Stimulated activated naive CD8-positive, alpha-beta T cell treated with anti-CD3 and anti-CD28 coated beads, Interleukin-15, Interleukin-2, amounts not matched to agents 100 ng/mL and 50 ng/mL, for 24 hours (primary cell): ENCODE results near the gene FAM124A.

Experiments used
- H3K27ac Mint-ChIP-seq: one replicate; pipeline ENCODE4 v1.8.0; 2021; ENCODE audit warnings: mild to moderate bottlenecking, mixed read lengths
- H3K27me3 Mint-ChIP-seq: one replicate; pipeline ENCODE4 v1.8.0; 2021; ENCODE audit warnings: mixed read lengths
- H3K36me3 Mint-ChIP-seq: one replicate; pipeline ENCODE4 v1.8.0; 2021; ENCODE audit warnings: low read depth, mixed read lengths
- H3K4me1 Mint-ChIP-seq: one replicate; pipeline ENCODE4 v1.8.0; 2021; ENCODE audit warnings: low read depth, mixed read lengths
- H3K4me3 Mint-ChIP-seq: one replicate; pipeline ENCODE4 v1.8.0; 2021; ENCODE audit warnings: mild to moderate bottlenecking, mixed read lengths
- H3K9me3 Mint-ChIP-seq: one replicate; pipeline ENCODE4 v1.8.0; 2021; ENCODE audit warnings: mixed read lengths

The FAM124A gene

DNA sequence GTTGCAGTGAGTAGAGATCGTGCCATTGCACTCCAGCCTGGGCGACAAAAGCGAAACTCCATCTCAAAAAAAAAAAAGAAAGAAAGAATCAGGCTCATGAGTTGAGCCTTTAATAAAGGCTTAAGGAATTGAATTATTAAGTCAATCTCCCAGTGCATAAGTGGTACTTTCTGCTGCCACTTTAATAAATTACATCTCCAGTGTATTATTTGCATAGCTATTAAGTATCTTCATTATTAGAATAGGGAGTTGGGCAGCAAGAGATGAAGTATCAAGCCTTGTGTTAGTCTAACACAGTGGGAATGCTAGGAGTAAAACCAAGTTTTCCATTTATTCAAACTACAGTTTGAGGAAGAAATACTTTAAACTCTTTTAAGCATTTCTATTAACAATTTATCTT lies 15.6 kb upstream of the FAM124A start:
- Mint-ChIP-seq H3K27ac (no peak overlapping the region), H3K36me3 (no peaks in the 10 kb centered on the region), H3K4me1 (peaks cover 4% of the 10 kb centered on the region), H3K4me3 (no peak overlapping the region), H3K9me3 (no peaks in the 10 kb centered on the region), H3K27me3 (peaks cover 57% of the 10 kb centered on the region)

DNA sequence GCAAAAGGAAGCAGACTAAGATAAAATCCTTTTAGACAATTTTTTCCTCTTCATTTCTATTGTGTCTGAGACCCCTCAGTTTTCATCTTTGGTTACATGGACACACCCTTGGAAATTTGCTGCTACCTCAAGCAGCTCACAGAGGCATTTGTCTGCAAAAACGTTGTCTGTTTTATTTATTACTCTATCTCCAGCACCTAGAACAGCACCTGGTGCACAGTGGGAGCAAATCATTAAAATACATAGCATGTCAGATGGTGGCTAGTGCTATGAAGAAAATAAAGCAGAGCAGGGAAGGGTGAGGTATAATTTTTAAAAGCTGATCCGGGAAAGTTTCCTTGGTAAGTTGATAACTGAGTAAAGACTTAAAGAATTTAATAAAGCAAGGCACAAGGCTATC lies 14.3 kb upstream of the FAM124A start:
- Mint-ChIP-seq H3K27me3 (peaks cover 67% of the 10 kb centered on the region), H3K36me3 (no peaks in the 10 kb centered on the region), H3K27ac (no peak overlapping the region), H3K4me1 (peaks cover under 1% of the 10 kb centered on the region), H3K9me3 (no peaks in the 10 kb centered on the region), H3K4me3 (no peak overlapping the region)

- H3K4me3 Mint-ChIP-seq: no peak overlapping the region
- no peaks in the 10 kb centered on the region for H3K36me3 Mint-ChIP-seq
- no peak overlapping the region for H3K27ac Mint-ChIP-seq
- H3K9me3 Mint-ChIP-seq: no peaks in the 10 kb centered on the region
- no peaks in the 10 kb centered on the region for H3K4me1 Mint-ChIP-seq
- peaks cover 70% of the 10 kb centered on the region for H3K27me3 Mint-ChIP-seq
Measured at GRCh38 chr13:51208716-51209115, 13.5 kb upstream of the FAM124A start.

DNA sequence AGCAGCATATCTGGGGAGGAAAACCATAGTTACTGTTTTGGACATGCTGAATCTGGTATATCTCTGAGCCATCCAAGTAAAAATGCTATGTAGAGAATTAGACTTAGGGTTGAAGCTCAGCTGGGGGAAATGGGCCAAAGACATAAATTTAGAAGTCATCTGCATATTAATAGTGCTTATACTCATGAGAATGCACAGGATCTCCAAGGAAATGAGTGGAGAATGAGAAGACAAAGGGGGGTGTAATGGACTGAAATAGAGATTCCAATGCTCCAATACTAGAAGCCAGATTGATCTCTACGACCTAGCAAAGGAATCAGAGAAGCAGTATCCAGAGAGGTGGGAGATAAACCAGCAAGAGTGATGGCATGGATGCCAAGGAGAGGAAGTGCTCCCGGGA lies 10.3 kb upstream of the FAM124A start:
- H3K36me3 Mint-ChIP-seq: no peaks in the 10 kb centered on the region
- no peak overlapping the region for H3K4me3 Mint-ChIP-seq
- peaks cover 74% of the 10 kb centered on the region for H3K27me3 Mint-ChIP-seq
- no peak overlapping the region for H3K27ac Mint-ChIP-seq
- no peaks in the 10 kb centered on the region for H3K9me3 Mint-ChIP-seq
- H3K4me1 Mint-ChIP-seq: no peaks in the 10 kb centered on the region

- H3K9me3 Mint-ChIP-seq: no peaks in the 10 kb centered on the region
- no peak overlapping the region for H3K4me3 Mint-ChIP-seq
- peaks cover 78% of the 10 kb centered on the region for H3K27me3 Mint-ChIP-seq
- no peaks in the 10 kb centered on the region for H3K36me3 Mint-ChIP-seq
- H3K27ac Mint-ChIP-seq: no peak overlapping the region
- no peaks in the 10 kb centered on the region for H3K4me1 Mint-ChIP-seq
Measured at GRCh38 chr13:51212758-51213157, 9.4 kb upstream of the FAM124A start.

GRCh38 chr13:51213173-51213728 lies 8.9 kb upstream of the FAM124A start:
- H3K27ac Mint-ChIP-seq: no peak overlapping the region
- peaks cover 73% of the 10 kb centered on the region for H3K27me3 Mint-ChIP-seq
- no peaks in the 10 kb centered on the region for H3K36me3 Mint-ChIP-seq
- H3K9me3 Mint-ChIP-seq: no peaks in the 10 kb centered on the region
- H3K4me3 Mint-ChIP-seq: no peak overlapping the region
- H3K4me1 Mint-ChIP-seq: no peaks in the 10 kb centered on the region

DNA sequence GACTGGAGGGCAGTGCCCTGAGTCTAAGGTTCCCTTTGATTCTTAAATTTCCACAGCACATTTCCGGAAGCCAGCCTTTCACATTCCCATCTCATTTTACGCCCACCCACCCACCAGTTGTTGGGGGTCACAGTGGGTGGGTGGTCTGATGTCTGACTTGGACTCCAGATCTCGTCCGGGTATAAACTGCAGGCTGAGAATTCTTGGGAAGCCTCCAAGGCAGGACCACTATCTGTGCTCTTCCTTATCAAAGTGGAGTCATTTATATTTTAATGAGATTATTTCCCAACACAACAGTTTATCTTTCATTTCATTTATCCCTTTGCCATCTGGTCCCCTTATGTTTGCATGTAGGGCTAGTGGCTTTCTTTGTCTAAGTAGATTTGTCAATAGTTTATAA lies 3.6 kb upstream of the FAM124A start:
- H3K27ac Mint-ChIP-seq: no peak overlapping the region
- no peaks in the 10 kb centered on the region for H3K36me3 Mint-ChIP-seq
- H3K9me3 Mint-ChIP-seq: no peaks in the 10 kb centered on the region
- no peak overlapping the region for H3K4me3 Mint-ChIP-seq
- peaks cover 6% of the 10 kb centered on the region for H3K4me1 Mint-ChIP-seq
- H3K27me3 Mint-ChIP-seq: peaks cover 58% of the 10 kb centered on the region

- Mint-ChIP-seq H3K27ac (no peak overlapping the region), H3K9me3 (no peaks in the 10 kb centered on the region), H3K36me3 (no peaks in the 10 kb centered on the region), H3K27me3 (peaks cover 60% of the 10 kb centered on the region), H3K4me3 (no peak overlapping the region), H3K4me1 (peaks cover 6% of the 10 kb centered on the region)
Measured at GRCh38 chr13:51220706-51221105, 1.5 kb upstream of the FAM124A start.

DNA sequence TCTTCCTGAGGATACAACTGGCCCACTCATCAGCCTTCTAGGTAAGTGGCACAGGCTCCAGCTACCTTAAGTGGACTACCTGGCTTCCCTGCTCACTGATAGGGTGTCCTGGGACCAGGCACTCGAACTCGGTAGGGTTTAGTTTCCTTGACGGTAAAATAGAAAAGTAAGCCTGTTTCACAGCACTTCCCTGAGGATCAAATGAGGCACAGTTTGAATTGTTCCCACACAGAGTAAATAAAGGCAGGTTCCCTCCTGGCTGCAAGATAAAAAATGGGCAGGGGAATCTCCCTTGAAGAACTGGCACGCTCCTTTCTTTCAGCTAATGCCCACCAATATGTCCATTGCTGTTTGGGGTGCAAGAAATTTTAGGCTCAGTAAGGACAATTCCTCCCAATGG lies 1.1 kb upstream of the FAM124A start:
- Mint-ChIP-seq H3K27me3 (peaks cover 59% of the 10 kb centered on the region), H3K4me3 (peak overlapping the region; percentile 72), H3K36me3 (no peaks in the 10 kb centered on the region), H3K4me1 (peaks cover 6% of the 10 kb centered on the region), H3K27ac (no peak overlapping the region), H3K9me3 (no peaks in the 10 kb centered on the region)

- no peaks in the 10 kb centered on the region for H3K36me3 Mint-ChIP-seq
- no peaks in the 10 kb centered on the region for H3K9me3 Mint-ChIP-seq
- H3K27ac Mint-ChIP-seq: peak overlapping the region; percentile 45
- peak overlapping the region; percentile 72 for H3K4me3 Mint-ChIP-seq
- H3K27me3 Mint-ChIP-seq: peaks cover 62% of the 10 kb centered on the region
- peaks cover 6% of the 10 kb centered on the region for H3K4me1 Mint-ChIP-seq
Measured at GRCh38 chr13:51221674-51222036, 543 bp upstream of the FAM124A start.

DNA sequence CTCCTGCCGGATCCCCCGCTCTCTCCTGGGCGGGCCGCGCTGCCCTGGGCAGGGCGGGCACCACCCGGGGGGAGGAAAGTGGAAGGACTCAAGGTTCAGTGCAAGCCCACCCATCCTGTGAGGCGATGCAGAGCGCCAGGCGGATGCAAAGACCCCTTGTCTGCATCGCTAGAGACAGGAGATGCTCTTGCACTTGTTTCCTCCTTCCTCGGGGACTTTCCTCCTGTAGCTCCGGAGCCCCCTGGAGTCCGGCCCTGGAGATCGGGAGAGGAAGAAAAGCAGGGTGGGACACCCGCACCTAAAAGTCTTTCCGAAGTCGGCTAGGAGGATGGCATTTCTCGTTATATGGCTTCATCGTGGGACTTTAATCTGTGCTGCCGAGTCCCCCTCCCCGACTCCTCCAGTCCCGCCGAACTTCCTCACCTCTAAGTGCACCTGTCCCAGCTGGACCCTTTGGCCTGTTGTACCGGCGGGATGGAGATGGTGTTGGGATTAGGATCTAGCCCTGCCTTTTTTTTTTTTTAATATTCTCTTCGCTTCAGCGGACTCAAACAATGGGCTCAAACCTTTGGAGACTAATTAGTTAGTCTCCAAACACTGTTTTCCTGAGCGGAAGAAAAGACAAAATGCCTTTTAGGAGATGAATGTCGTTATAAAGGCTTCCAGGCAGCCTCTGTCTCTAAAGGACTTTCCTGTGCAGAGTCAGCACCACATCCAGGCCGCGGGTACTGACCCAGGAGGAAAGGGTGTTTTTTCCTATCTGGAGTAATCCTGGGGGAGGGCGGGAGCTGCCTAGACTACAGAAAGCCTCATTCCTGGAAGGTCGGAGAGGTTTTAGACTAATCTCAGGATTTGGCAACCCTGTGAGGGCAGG lies 725 bp downstream of the FAM124A start:
- Mint-ChIP-seq H3K27ac (no peak overlapping the region), H3K4me1 (peaks cover 6% of the 10 kb centered on the region), H3K36me3 (no peaks in the 10 kb centered on the region), H3K27me3 (peaks cover 59% of the 10 kb centered on the region), H3K9me3 (no peaks in the 10 kb centered on the region), H3K4me3 (peak overlapping the region; percentile 61)

DNA sequence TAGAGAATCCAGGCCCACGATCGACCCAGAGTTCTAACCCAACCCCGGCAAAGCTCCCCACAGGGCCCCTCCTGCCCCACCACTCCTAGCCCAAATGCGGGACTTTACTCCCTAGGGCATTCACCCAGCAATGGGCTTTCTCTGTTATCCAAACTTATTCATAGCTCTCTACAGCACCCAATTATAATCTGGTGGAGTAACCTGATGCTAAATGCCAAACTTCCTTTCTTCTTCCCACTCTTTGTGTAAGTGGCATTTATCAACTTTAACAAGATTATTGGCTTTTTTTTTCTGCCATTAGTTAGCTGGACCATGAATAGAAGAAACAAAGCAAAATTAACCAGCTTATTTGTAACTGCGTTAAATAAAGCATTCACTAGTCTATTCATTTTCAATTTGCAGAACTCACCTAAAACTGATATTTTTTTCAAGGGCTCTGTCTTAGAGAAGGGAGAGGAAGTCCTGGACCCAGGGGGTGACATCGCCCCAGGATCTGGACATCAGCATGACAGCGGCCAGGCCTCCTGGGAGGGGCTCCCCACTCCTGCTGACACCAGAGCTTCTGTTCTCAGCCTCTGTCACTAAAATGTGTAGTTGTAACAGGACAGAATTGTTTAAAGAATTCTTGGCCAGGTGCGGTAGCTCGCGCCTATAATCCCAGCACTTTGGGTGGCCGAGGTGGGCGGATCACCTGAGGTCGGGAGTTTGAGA lies 1.5 kb downstream of the FAM124A start:
- Mint-ChIP-seq H3K4me3 (no peak overlapping the region), H3K36me3 (no peaks in the 10 kb centered on the region), H3K27me3 (peaks cover 60% of the 10 kb centered on the region), H3K4me1 (peaks cover 6% of the 10 kb centered on the region), H3K27ac (no peak overlapping the region), H3K9me3 (no peaks in the 10 kb centered on the region)

DNA sequence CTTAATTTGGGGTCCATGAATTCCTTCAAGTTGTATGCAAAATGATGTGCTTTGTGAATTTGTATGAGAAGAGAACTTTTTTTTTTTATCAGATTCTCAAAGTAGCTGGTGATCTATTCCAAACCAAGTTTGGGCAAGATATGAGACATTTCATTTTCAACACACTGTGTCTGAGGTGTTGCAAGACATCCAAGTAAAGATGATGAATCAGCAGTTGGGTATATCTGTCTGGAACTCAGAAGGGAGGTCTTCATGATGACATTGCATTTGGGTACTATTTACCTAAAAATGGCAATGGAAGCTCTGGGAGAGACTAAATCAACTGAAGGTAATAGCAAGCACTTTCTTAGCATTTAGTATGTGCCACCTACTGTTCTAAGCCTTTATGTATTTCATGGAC lies 2.8 kb downstream of the FAM124A start:
- Mint-ChIP-seq H3K27ac (no peak overlapping the region), H3K27me3 (peaks cover 61% of the 10 kb centered on the region), H3K9me3 (no peaks in the 10 kb centered on the region), H3K4me3 (no peak overlapping the region), H3K4me1 (peaks cover 6% of the 10 kb centered on the region), H3K36me3 (no peaks in the 10 kb centered on the region)

- H3K4me1 Mint-ChIP-seq: peaks cover 4% of the 10 kb centered on the region
- H3K36me3 Mint-ChIP-seq: no peaks in the 10 kb centered on the region
- peaks cover 64% of the 10 kb centered on the region for H3K27me3 Mint-ChIP-seq
- H3K27ac Mint-ChIP-seq: no peak overlapping the region
- no peak overlapping the region for H3K4me3 Mint-ChIP-seq
- H3K9me3 Mint-ChIP-seq: no peaks in the 10 kb centered on the region
Measured at GRCh38 chr13:51227404-51227803, 5.2 kb downstream of the FAM124A start.

- H3K27me3 Mint-ChIP-seq: peaks cover 58% of the 10 kb centered on the region
- peaks cover 4% of the 10 kb centered on the region for H3K4me1 Mint-ChIP-seq
- no peak overlapping the region for H3K4me3 Mint-ChIP-seq
- no peaks in the 10 kb centered on the region for H3K9me3 Mint-ChIP-seq
- H3K27ac Mint-ChIP-seq: no peak overlapping the region
- H3K36me3 Mint-ChIP-seq: no peaks in the 10 kb centered on the region
Measured at GRCh38 chr13:51229101-51229719, 7.0 kb downstream of the FAM124A start.
